HL-60 (cell line): ENCODE measurements around the gene ARHGEF7.

ENCODE experiments used
- POLR2AphosphoS5 ChIP-seq: IDR thresholded peaks from 2 replicates; pipeline ENCODE4 v1.6.1; 2012; ENCODE audit warnings: low read depth
- TF ChIP-seq, protein P1 (sequence below): IDR thresholded peaks from one replicate; pipeline ENCODE4 v1.5.1; 2011; ENCODE audit warnings: low read length, control low read depth, inconsistent platforms; ENCODE audit not compliant: insufficient read depth
- TF ChIP-seq, protein P2 (sequence below): IDR thresholded peaks from 2 replicates; pipeline ENCODE4 v1.6.1; 2012; ENCODE audit warnings: low read depth; ENCODE audit not compliant: insufficient replicate concordance

DNA sequence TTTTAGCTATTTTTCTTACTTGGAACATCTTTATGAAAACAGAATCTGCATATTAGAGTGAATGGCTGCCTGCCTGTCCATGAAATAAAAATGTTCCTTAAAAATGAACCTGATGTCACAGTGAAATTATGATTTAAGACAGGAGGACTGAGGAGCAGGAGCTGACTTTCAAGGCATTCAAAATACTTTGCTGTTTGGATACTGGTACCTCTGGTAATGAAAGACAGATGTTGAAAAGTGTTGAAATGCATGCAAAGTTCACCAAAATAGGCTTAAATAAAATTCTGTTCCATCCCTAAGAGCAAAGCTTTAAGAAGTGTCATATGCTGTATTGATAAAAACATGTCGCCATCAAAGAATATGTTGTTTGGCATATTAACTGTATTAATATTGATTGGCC is 1.7 kb downstream of the ARHGEF7 start:
- TF ChIP-seq, protein P1, sequence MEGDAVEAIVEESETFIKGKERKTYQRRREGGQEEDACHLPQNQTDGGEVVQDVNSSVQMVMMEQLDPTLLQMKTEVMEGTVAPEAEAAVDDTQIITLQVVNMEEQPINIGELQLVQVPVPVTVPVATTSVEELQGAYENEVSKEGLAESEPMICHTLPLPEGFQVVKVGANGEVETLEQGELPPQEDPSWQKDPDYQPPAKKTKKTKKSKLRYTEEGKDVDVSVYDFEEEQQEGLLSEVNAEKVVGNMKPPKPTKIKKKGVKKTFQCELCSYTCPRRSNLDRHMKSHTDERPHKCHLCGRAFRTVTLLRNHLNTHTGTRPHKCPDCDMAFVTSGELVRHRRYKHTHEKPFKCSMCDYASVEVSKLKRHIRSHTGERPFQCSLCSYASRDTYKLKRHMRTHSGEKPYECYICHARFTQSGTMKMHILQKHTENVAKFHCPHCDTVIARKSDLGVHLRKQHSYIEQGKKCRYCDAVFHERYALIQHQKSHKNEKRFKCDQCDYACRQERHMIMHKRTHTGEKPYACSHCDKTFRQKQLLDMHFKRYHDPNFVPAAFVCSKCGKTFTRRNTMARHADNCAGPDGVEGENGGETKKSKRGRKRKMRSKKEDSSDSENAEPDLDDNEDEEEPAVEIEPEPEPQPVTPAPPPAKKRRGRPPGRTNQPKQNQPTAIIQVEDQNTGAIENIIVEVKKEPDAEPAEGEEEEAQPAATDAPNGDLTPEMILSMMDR = no peak
- no peak for TF ChIP-seq POLR2AphosphoS5
- TF ChIP-seq, protein P2, sequence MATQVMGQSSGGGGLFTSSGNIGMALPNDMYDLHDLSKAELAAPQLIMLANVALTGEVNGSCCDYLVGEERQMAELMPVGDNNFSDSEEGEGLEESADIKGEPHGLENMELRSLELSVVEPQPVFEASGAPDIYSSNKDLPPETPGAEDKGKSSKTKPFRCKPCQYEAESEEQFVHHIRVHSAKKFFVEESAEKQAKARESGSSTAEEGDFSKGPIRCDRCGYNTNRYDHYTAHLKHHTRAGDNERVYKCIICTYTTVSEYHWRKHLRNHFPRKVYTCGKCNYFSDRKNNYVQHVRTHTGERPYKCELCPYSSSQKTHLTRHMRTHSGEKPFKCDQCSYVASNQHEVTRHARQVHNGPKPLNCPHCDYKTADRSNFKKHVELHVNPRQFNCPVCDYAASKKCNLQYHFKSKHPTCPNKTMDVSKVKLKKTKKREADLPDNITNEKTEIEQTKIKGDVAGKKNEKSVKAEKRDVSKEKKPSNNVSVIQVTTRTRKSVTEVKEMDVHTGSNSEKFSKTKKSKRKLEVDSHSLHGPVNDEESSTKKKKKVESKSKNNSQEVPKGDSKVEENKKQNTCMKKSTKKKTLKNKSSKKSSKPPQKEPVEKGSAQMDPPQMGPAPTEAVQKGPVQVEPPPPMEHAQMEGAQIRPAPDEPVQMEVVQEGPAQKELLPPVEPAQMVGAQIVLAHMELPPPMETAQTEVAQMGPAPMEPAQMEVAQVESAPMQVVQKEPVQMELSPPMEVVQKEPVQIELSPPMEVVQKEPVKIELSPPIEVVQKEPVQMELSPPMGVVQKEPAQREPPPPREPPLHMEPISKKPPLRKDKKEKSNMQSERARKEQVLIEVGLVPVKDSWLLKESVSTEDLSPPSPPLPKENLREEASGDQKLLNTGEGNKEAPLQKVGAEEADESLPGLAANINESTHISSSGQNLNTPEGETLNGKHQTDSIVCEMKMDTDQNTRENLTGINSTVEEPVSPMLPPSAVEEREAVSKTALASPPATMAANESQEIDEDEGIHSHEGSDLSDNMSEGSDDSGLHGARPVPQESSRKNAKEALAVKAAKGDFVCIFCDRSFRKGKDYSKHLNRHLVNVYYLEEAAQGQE = no peak
